ENCODE data around the gene MYBL2. TPM values are rescaled to one million over a fixed set of nuclear protein-coding genes. Genes with fewer than 3 reads are reported as not detected.
"Not testable (repeated sequence)": the region's sequence is repeated elsewhere in the genome, so short reads cannot be mapped to it uniquely, and the experiment has no call there.

Gene MYBL2
- total RNA-seq, 1 donor from 2014 or later, result 1.7 TPM

DNA sequence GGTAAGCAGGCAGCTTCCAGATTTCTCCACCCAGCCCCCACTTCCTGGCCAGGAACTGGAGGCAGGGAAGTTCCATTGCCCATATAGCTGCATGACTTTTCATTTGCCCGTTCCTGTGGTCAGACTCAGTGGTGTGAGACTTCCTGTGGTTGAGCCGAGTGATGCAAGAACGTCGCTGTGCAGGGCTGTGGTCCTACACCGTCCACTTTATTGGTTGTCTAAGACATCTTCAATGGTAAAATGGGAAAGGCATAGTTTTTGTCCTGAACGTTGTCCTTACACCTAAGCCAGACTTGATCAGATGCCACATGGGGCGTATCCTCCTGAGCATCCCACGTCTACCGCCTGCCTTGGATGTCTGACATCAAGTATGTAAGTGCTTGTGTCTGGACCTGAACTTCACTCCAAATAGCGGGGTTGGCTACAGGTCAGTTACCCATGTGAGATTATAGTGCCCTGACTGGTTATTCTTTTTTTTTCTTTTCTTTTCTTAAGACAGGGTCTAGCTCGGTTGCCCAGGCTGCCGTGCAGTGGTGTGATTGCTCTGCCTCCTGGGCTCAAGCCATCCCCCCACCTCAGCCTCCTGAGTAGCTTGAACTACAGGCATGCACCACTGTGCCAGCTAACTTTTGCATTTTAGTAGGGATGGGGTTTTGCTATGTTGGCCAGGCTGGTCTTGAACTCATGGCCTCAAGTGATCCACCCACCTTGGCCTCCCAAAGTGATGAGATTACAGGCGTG, 85.8 kb downstream of the MYBL2 start:
- H3K4me3 ChIP-seq, result no peak overlapping the region
- ATAC-seq (peak; percentile 59 to 74), DNase-seq (peak; percentile 68)
- peaks cover 23% of the 10 kb centered on the region for H3K27me3 ChIP-seq (ENCODE audit: low read depth)
- H3K27ac ChIP-seq, result no peak overlapping the region
- no peaks in the 10 kb centered on the region for H3K9me3 ChIP-seq
- intact Hi-C loops (cut with DNase I), result loop anchor here (10.0 kb wide), 1 partner anchor 332 kb away; no protein-coding TSS in a partner anchor
- H3K4me1 ChIP-seq, result peaks cover 16% of the 10 kb centered on the region
- H3K36me3 ChIP-seq, result no peaks in the 10 kb centered on the region
- TF ChIP-seq, protein P1, sequence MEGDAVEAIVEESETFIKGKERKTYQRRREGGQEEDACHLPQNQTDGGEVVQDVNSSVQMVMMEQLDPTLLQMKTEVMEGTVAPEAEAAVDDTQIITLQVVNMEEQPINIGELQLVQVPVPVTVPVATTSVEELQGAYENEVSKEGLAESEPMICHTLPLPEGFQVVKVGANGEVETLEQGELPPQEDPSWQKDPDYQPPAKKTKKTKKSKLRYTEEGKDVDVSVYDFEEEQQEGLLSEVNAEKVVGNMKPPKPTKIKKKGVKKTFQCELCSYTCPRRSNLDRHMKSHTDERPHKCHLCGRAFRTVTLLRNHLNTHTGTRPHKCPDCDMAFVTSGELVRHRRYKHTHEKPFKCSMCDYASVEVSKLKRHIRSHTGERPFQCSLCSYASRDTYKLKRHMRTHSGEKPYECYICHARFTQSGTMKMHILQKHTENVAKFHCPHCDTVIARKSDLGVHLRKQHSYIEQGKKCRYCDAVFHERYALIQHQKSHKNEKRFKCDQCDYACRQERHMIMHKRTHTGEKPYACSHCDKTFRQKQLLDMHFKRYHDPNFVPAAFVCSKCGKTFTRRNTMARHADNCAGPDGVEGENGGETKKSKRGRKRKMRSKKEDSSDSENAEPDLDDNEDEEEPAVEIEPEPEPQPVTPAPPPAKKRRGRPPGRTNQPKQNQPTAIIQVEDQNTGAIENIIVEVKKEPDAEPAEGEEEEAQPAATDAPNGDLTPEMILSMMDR (IDR thresholded peaks at IDR 0.05), result no peak

DNA sequence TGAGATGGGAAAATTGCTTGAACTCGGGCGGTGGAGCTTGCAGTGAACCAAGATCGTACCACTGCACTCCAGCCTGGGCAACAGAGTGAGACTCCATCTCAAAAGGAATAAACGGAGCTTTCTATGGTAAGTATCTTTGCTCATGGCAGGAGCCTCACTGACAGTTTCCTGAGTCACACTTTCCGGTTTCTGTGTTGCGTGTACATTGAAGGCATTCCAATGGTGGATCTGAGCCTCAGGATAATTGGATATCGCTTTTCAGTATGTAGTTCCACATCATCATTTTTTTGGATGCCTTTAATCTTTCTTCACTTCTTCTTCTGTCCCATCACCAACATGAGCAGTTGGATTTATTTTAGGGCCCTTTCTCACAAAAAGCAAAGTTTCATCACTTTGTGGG, 88.5 kb downstream of the MYBL2 start:
- H3K27me3 ChIP-seq (ENCODE audit: low read depth), result peaks cover 5% of the 10 kb centered on the region
- H3K4me3 ChIP-seq, result no peak overlapping the region
- H3K4me1 ChIP-seq, result peaks cover 10% of the 10 kb centered on the region
- no peak for ATAC-seq
- no peak for DNase-seq
- TF ChIP-seq, protein P1 (IDR thresholded peaks at IDR 0.05), result no peak
- no peak overlapping the region for H3K27ac ChIP-seq
- H3K36me3 ChIP-seq, result no peaks in the 10 kb centered on the region
- no peaks in the 10 kb centered on the region for H3K9me3 ChIP-seq
- intact Hi-C loops (cut with DNase I), result loop anchor here (10.0 kb wide), 1 partner anchor 329 kb away; no protein-coding TSS in a partner anchor

DNA sequence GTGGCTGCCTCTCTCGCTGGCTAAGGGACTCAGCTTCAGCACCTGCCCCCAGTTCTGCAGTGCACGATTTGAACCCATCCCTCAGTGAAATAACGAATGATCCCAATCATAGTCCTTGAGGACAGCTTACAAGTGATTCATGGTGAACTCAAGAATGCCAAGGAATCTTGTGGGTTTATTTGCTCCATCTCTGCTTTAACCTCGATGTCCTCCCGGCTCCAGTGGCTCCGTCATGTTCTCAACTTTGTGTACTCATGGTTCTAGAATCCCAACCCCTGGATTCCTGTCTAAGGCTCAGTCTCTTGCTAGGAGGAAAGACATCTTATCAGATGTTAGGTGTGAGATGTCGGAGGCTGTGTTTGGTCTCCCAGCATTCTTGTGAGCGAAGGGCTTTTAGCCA, 88.9 kb downstream of the MYBL2 start:
- Histone ChIP-seq H3K27ac (no peak overlapping the region), H3K9me3 (no peaks in the 10 kb centered on the region), H3K4me3 (no peak overlapping the region), H3K36me3 (no peaks in the 10 kb centered on the region), H3K4me1 (peaks cover 10% of the 10 kb centered on the region), H3K27me3 (ENCODE audit: low read depth) (peaks cover under 1% of the 10 kb centered on the region)
- TF ChIP-seq, protein P1 (IDR thresholded peaks at IDR 0.05), result no peak
- no peak for ATAC-seq
- intact Hi-C loops (cut with DNase I), result loop anchor here (10.0 kb wide), 1 partner anchor 329 kb away; no protein-coding TSS in a partner anchor
- DNase-seq, result no peak

DNA sequence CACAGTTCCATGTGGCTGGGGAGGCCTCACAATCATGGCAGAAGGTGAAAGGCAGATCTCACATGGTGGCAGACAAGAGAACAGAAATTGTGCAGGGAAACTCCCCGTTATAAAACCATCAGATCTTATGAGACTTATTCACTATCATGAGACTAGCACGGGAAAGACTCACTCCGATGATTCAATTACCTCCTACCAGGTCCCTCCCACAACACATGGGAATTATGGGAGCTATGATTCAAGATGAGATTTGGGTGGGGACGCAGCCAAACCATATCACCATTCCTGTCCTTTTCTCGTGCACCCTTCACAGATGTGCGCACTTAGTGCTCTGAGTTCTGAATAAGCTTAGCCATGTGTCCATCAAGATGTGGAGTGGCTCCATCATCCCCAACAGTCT, 91.0 kb downstream of the MYBL2 start:
- ATAC-seq; DNase-seq; H3K4me1 ChIP-seq; H3K36me3 ChIP-seq; H3K9me3 ChIP-seq; H3K27me3 ChIP-seq (ENCODE audit: low read depth); H3K27ac ChIP-seq; H3K4me3 ChIP-seq: not testable (repeated sequence)
- intact Hi-C loops (cut with DNase I), result loop anchor here (10.0 kb wide), 1 partner anchor 327 kb away; no protein-coding TSS in a partner anchor

DNA sequence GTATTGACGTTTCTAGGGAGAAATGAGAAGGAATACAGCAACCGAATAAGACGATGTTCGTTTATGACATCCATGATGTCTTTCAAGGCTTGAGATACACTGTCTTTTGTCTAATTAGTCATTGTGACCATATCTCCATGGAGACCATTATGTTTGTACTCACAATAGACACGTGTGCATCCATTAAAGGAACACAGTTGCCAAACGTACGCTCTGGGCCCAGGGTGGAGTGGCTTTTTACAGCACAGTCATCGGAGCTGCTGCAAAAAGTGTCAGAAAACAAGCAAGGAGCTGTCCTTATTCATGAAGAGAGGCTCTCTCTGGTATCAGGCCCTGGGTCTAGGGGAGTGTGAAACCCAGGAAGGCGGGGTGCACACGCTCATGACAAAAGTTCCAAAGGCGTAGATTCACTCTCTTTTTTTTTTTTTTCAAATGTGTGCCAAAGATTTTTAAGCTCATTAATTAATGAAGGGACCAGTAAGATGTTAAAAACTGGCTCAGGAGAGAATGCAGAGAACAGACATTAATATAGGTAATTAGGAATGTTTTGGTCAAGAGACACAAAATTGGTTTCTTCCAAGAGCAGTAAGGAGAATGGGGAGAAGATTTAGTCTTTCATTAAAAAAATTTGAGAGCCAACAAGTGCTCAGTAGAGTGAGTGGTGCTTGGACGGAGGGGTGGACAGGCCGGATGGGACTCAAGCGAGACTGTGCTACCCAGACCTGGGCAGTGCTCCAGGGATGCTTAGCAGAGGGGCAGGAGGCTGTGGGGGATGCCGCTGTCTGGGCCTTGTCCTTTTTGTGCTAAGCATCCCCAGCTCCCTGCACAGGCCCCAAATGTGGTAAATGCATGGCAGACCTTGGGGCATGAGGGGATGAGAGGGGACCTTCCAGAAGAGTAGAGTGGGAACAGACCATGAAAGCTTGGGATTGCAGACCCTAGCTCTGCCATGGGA, 94.7 kb downstream of the MYBL2 start:
- intact Hi-C loops (cut with DNase I), result no loop called here

More for the DNA sequence above, 94.7 kb downstream of the MYBL2 start:
- no peak for DNase-seq
- no peaks in the 10 kb centered on the region for H3K4me1 ChIP-seq
- no peaks in the 10 kb centered on the region for H3K9me3 ChIP-seq
- no peak overlapping the region for H3K27ac ChIP-seq
- H3K27me3 ChIP-seq (ENCODE audit: low read depth), result peaks cover 20% of the 10 kb centered on the region
- TF ChIP-seq, protein P1 (IDR thresholded peaks at IDR 0.05), result no peak
- peak in 1 of 2 donors; percentile 15 for ATAC-seq
- no peaks in the 10 kb centered on the region for H3K36me3 ChIP-seq
- no peak overlapping the region for H3K4me3 ChIP-seq
